HG02798 (cell line): Measurements from ENCODE around the gene CACNA2D3.

Experiments
- ATAC-seq: cut with Tn5 transposase; IDR thresholded peaks from one replicate; pipeline ENCODE4 v1.9.1; 2021; ENCODE audit warnings: mild to moderate bottlenecking; ENCODE audit not compliant: unreplicated experiment, poor library complexity

CACNA2D3 gene

GRCh38 chr3:54698054-54698453 is 575.7 kb downstream of the CACNA2D3 start:
- no peak for ATAC-seq

- ATAC-seq = no peak
These were observed 581.6 kb downstream of the CACNA2D3 start for GRCh38 chr3:54703923-54704322.

- ATAC-seq = no peak
These were observed 583.4 kb downstream of the CACNA2D3 start for GRCh38 chr3:54705730-54706129.

GRCh38 chr3:54706738-54707137 is 584.4 kb downstream of the CACNA2D3 start:
- no peak for ATAC-seq

GRCh38 chr3:54709785-54710184 is 587.4 kb downstream of the CACNA2D3 start:
- ATAC-seq = no peak

- no peak for ATAC-seq
These were observed 588.6 kb downstream of the CACNA2D3 start for GRCh38 chr3:54710954-54711353.

GRCh38 chr3:54712539-54712938 is 590.2 kb downstream of the CACNA2D3 start:
- ATAC-seq = no peak

- no peak for ATAC-seq
These were observed 590.7 kb downstream of the CACNA2D3 start for GRCh38 chr3:54713031-54713430.

- ATAC-seq = no peak
These were observed 591.1 kb downstream of the CACNA2D3 start for GRCh38 chr3:54713455-54713854.

GRCh38 chr3:54714035-54714434 is 591.7 kb downstream of the CACNA2D3 start:
- no peak for ATAC-seq

- ATAC-seq = no peak
These were observed 595.2 kb downstream of the CACNA2D3 start for GRCh38 chr3:54717506-54717905.

- no peak for ATAC-seq
These were observed 597.6 kb downstream of the CACNA2D3 start for GRCh38 chr3:54719914-54720313.

- ATAC-seq = no peak
These were observed 598.3 kb downstream of the CACNA2D3 start for GRCh38 chr3:54720604-54721003.

- ATAC-seq = no peak
These were observed 609.5 kb downstream of the CACNA2D3 start for GRCh38 chr3:54731732-54732445.

- no peak for ATAC-seq
These were observed 611.0 kb downstream of the CACNA2D3 start for GRCh38 chr3:54733106-54734006.

- no peak for ATAC-seq
These were observed 614.1 kb downstream of the CACNA2D3 start for GRCh38 chr3:54736459-54736858.

GRCh38 chr3:54743755-54744154 is 621.4 kb downstream of the CACNA2D3 start:
- ATAC-seq = no peak

GRCh38 chr3:54744291-54744690 is 621.9 kb downstream of the CACNA2D3 start:
- no peak for ATAC-seq

GRCh38 chr3:54745843-54746242 is 623.5 kb downstream of the CACNA2D3 start:
- no peak for ATAC-seq

GRCh38 chr3:54746722-54747121 is 624.4 kb downstream of the CACNA2D3 start:
- no peak for ATAC-seq

GRCh38 chr3:54755756-54756155 is 633.4 kb downstream of the CACNA2D3 start:
- ATAC-seq = no peak
